SK-N-MC (cell line): Measurements from ENCODE around the gene CREBZF.
A peak's percentile ranks its signal among the peaks of the same experiment; 100 is the strongest.
"Not testable (repeated sequence)": the region's sequence is repeated elsewhere in the genome, so short reads cannot be mapped to it uniquely, and the experiment has no call there.

Experiments used
- DNase-seq: peaks from one replicate; pipeline ENCODE4 v3.0.0-alpha.2; 2011; ENCODE audit warnings: low read depth, low spot score
- H3K27ac ChIP-seq: fragments of 200-600 bp; sonication (generic); 2 replicates; pipeline ENCODE4 v1.5.1; 2016; ENCODE audit warnings: mixed run types
- H3K36me3 ChIP-seq: fragments of 200-600 bp; sonication (generic); 2 replicates; pipeline ENCODE4 v1.6.1; 2017; ENCODE audit warnings: antibody characterized with exemption, low read length, mixed read lengths; ENCODE audit not compliant: insufficient read depth
- H3K4me3 ChIP-seq: fragments of 200-600 bp; sonication (generic); 2 replicates; pipeline ENCODE4 v1.5.1; 2016
- H3K9ac ChIP-seq: fragments of 200-600 bp; sonication (generic); 2 replicates; pipeline ENCODE4 v1.8.0; 2017; ENCODE audit warnings: mixed run types, mixed read lengths; ENCODE audit not compliant: insufficient read length
- H3K9me3 ChIP-seq: fragments of 200-600 bp; sonication (generic); 2 replicates; pipeline ENCODE4 v1.6.1; 2017; ENCODE audit warnings: low read depth, mild to moderate bottlenecking, antibody characterized with exemption, low read length, moderate library complexity, mixed read lengths
- EZH2 ChIP-seq: fragments of 200-600 bp; sonication (generic); IDR thresholded peaks from one replicate; pipeline ENCODE4 v1.6.1; 2017; ENCODE audit warnings: antibody characterized with exemption
- FOXP2 ChIP-seq: optimal IDR thresholded peaks from 2 replicates; pipeline ENCODE3; 2011; ENCODE audit warnings: mild to moderate bottlenecking, moderate library complexity; ENCODE audit not compliant: insufficient read depth; ENCODE audit errors: extremely low read length, control extremely low read depth
- POLR2AphosphoS5 ChIP-seq: IDR thresholded peaks from 2 replicates; pipeline ENCODE4 v1.6.1; 2012; ENCODE audit warnings: mild to moderate bottlenecking, low read depth, low read length, borderline replicate concordance

The CREBZF gene

GRCh38 chr11:85672105-85672902 is 7.4 kb upstream of the CREBZF start:
- no peak for DNase-seq
- Histone ChIP-seq H3K9ac (no peak overlapping the region), H3K27ac (no peak overlapping the region), H3K4me3 (no peak overlapping the region), H3K9me3 (no peaks in the 10 kb centered on the region), H3K36me3 (no peaks in the 10 kb centered on the region)
- TF ChIP-seq FOXP2 (no peak), POLR2AphosphoS5 (no peak), EZH2 (no peak)

GRCh38 chr11:85670949-85671663 is 6.2 kb upstream of the CREBZF start:
- not testable (repeated sequence) for H3K27ac ChIP-seq, H3K4me3 ChIP-seq, H3K9me3 ChIP-seq, H3K9ac ChIP-seq, H3K36me3 ChIP-seq, DNase-seq

- Histone ChIP-seq H3K4me3 (no peak overlapping the region), H3K9ac (no peak overlapping the region), H3K27ac (no peak overlapping the region), H3K36me3 (peaks cover 13% of the 10 kb centered on the region), H3K9me3 (no peaks in the 10 kb centered on the region)
- no peak for TF ChIP-seq EZH2
- no peak for TF ChIP-seq FOXP2
- no peak for TF ChIP-seq POLR2AphosphoS5
- DNase-seq = no peak
Observed at GRCh38 chr11:85668157-85668556, 3.2 kb upstream of the CREBZF start.

GRCh38 chr11:85666687-85667086 is 1.8 kb upstream of the CREBZF start:
- Histone ChIP-seq H3K36me3 (peaks cover 25% of the 10 kb centered on the region), H3K9me3 (no peaks in the 10 kb centered on the region), H3K4me3 (no peak overlapping the region), H3K9ac (no peak overlapping the region), H3K27ac (no peak overlapping the region)
- DNase-seq = no peak
- TF ChIP-seq EZH2 (no peak), POLR2AphosphoS5 (no peak), FOXP2 (no peak)

GRCh38 chr11:85665733-85666132 is 804 bp upstream of the CREBZF start:
- H3K27ac ChIP-seq = peak overlapping the region; percentile 87; the same call in 1 of the 2 replicates
- H3K36me3 ChIP-seq = peaks cover 34% of the 10 kb centered on the region
- peak overlapping the region; percentile 84; the same call in 1 of the 2 replicates for H3K4me3 ChIP-seq
- H3K9me3 ChIP-seq = no peaks in the 10 kb centered on the region
- peak overlapping the region; percentile 99 for H3K9ac ChIP-seq
- DNase-seq = no peak
- TF ChIP-seq FOXP2 (no peak), POLR2AphosphoS5 (no peak), EZH2 (no peak)

GRCh38 chr11:85663753-85664614 is 945 bp downstream of the CREBZF start:
- Histone ChIP-seq H3K9ac (peak overlapping the region; percentile 99), H3K27ac (peak overlapping the region; percentile 87; the same call in 1 of the 2 replicates), H3K36me3 (peaks cover 51% of the 10 kb centered on the region), H3K9me3 (no peaks in the 10 kb centered on the region), H3K4me3 (peak overlapping the region; percentile 84)
- TF ChIP-seq EZH2 = no peak
- TF ChIP-seq POLR2AphosphoS5 = no peak
- peak; percentile 22 for TF ChIP-seq FOXP2
- DNase-seq = no peak

GRCh38 chr11:85663080-85663752 is 1.7 kb downstream of the CREBZF start:
- Histone ChIP-seq H3K9ac (peak overlapping the region; percentile 99), H3K9me3 (no peaks in the 10 kb centered on the region), H3K4me3 (peak overlapping the region; percentile 84), H3K27ac (no peak overlapping the region), H3K36me3 (peaks cover 59% of the 10 kb centered on the region)
- DNase-seq = no peak
- TF ChIP-seq FOXP2 = no peak
- TF ChIP-seq EZH2 = no peak
- no peak for TF ChIP-seq POLR2AphosphoS5
